Stimulated activated CD4-positive, alpha-beta T cell treated with anti-CD3 and anti-CD28 coated beads, Interleukin-1b, Interleukin-23, amount 100 ng/mL, for 4 hours (primary cell): ENCODE results near the gene PIK3R1.
A peak's percentile ranks its signal among the peaks of the same experiment; 100 is the strongest.

ENCODE experiments used
- DNase-seq, 2 donors: peaks; one replicate each; pipeline ENCODE4 v3.0.0-alpha.2; 2020; ENCODE audit warnings: low read depth in 2 of 2

The PIK3R1 gene

GRCh38 chr5:68215208-68215897 is at the start of gene PIK3R1:
TSS of gene PIK3R1 (plus strand) at chr5:68215756. CDS start at chr5:68226676, 10,920 bp downstream.
- peak; percentile 85 to 95 for DNase-seq

- DNase-seq, result no peak
Measured at GRCh38 chr5:68167195-68167651, 48.3 kb upstream of the PIK3R1 start.

GRCh38 chr5:68169903-68170302 is 45.7 kb upstream of the PIK3R1 start:
- no peak for DNase-seq

- DNase-seq, result no peak
Measured at GRCh38 chr5:68170826-68171558, 44.6 kb upstream of the PIK3R1 start.

- DNase-seq, result no peak
Measured at GRCh38 chr5:68172314-68172713, 43.2 kb upstream of the PIK3R1 start.

- DNase-seq, result no peak
Measured at GRCh38 chr5:68173007-68173406, 42.5 kb upstream of the PIK3R1 start.

- no peak for DNase-seq
Measured at GRCh38 chr5:68176253-68176652, 39.3 kb upstream of the PIK3R1 start.

- no peak for DNase-seq
Measured at GRCh38 chr5:68176802-68177479, 38.6 kb upstream of the PIK3R1 start.

- no peak for DNase-seq
Measured at GRCh38 chr5:68177676-68178075, 37.9 kb upstream of the PIK3R1 start.

GRCh38 chr5:68178579-68178978 is 37.0 kb upstream of the PIK3R1 start:
- no peak for DNase-seq

- no peak for DNase-seq
Measured at GRCh38 chr5:68180121-68181038, 35.2 kb upstream of the PIK3R1 start.

- DNase-seq, result no peak
Measured at GRCh38 chr5:68181039-68181599, 34.4 kb upstream of the PIK3R1 start.

GRCh38 chr5:68182094-68182493 is 33.5 kb upstream of the PIK3R1 start:
- DNase-seq, result no peak

- DNase-seq, result no peak
Measured at GRCh38 chr5:68182534-68182933, 33.0 kb upstream of the PIK3R1 start.

- no peak for DNase-seq
Measured at GRCh38 chr5:68187268-68188055, 28.1 kb upstream of the PIK3R1 start.

- DNase-seq, result no peak
Measured at GRCh38 chr5:68189171-68189570, 26.4 kb upstream of the PIK3R1 start.

- no peak for DNase-seq
Measured at GRCh38 chr5:68189613-68190012, 25.9 kb upstream of the PIK3R1 start.

GRCh38 chr5:68190619-68191018 is 24.9 kb upstream of the PIK3R1 start:
- DNase-seq, result no peak

- DNase-seq, result no peak
Measured at GRCh38 chr5:68191083-68191791, 24.3 kb upstream of the PIK3R1 start.

GRCh38 chr5:68192679-68193060 is 22.9 kb upstream of the PIK3R1 start:
- no peak for DNase-seq
